ENCODE results near the gene TEKTIP1. TPM values are rescaled to one million over a fixed set of nuclear protein-coding genes. Genes with fewer than 3 reads are reported as not detected.
"Not testable (repeated sequence)": the region's sequence is repeated elsewhere in the genome, so short reads cannot be mapped to it uniquely, and the experiment has no call there.

TEKTIP1 gene
- total and polyA plus RNA-seq, 2 donors from 2014 or later: 1.2 to 9.2 TPM

- Histone ChIP-seq H3K27ac (ENCODE audit: low read depth in 2 of 2, low read length in 2 of 2) (peak within 1 kb of the TSS; percentile 74 to 77), H3K4me1 (ENCODE audit: control insufficient read depth in 2 of 3, insufficient read depth in 2 of 3, low read depth in 1 of 3, low read length in 3 of 3) (peaks cover 0 to 18% (median 3%) of the 10 kb centered on the region in 3 donors), H3K27me3 (ENCODE audit: control insufficient read depth, insufficient read depth, low read length) (no peaks in the 10 kb centered on the region), H3K4me3 (ENCODE audit: low read length in 3 of 3) (peak within 1 kb of the TSS; percentile 66 to 99 (median 97)), H3K9ac (ENCODE audit: low read length in 3 of 3) (peak within 1 kb of the TSS; percentile 36 to 99 (median 98)), H3K36me3 (ENCODE audit: control insufficient read depth in 2 of 3, insufficient read depth in 3 of 3, low read length in 3 of 3) (no peaks in the 10 kb centered on the region), H3K9me3 (ENCODE audit: control insufficient read depth in 2 of 3, insufficient read depth in 1 of 3, low read length in 3 of 3) (no peaks in the 10 kb centered on the region)
- no peak for TF ChIP-seq CTCF (IDR thresholded peaks at IDR 0.05; ENCODE audit: borderline replicate concordance, extremely low read depth, insufficient read depth)
- intact Hi-C loops (cut with DNase I): no loop called here
- FAIRE-seq: no peak
- DNase-seq: peak; percentile 94 to 98 (median 96)
Measured at GRCh38 chr19:3557461-3558248, 18.7 kb downstream of the TEKTIP1 start, which contains the start of gene MFSD12. MFSD12 (minus strand) TSS chr19:3557586; CDS start chr19:3557403, 183 bp downstream.

- H3K27ac ChIP-seq (ENCODE audit: low read depth in 2 of 2, low read length in 2 of 2): no peak overlapping the region
- no peak overlapping the region for H3K9ac ChIP-seq (ENCODE audit: low read length in 3 of 3)
- H3K9me3 ChIP-seq (ENCODE audit: control insufficient read depth in 2 of 3, insufficient read depth in 1 of 3, low read length in 3 of 3): no peaks in the 10 kb centered on the region
- DNase-seq (no peak), FAIRE-seq (no peak)
- H3K27me3 ChIP-seq (ENCODE audit: control insufficient read depth, insufficient read depth, low read length): no peaks in the 10 kb centered on the region
- intact Hi-C loops (cut with DNase I): no loop called here
- no peaks in the 10 kb centered on the region for H3K36me3 ChIP-seq (ENCODE audit: control insufficient read depth in 2 of 3, insufficient read depth in 3 of 3, low read length in 3 of 3)
- TF ChIP-seq CTCF (IDR thresholded peaks at IDR 0.05; ENCODE audit: borderline replicate concordance, extremely low read depth, insufficient read depth): no peak
- no peak overlapping the region for H3K4me3 ChIP-seq (ENCODE audit: low read length in 3 of 3)
- H3K4me1 ChIP-seq (ENCODE audit: control insufficient read depth in 2 of 3, insufficient read depth in 2 of 3, low read depth in 1 of 3, low read length in 3 of 3): no peaks in the 10 kb centered on the region
Measured at GRCh38 chr19:3563709-3564524, 24.9 kb downstream of the TEKTIP1 start.

GRCh38 chr19:3565139-3565538 is 26.2 kb downstream of the TEKTIP1 start:
- intact Hi-C loops (cut with DNase I): no loop called here
- Histone ChIP-seq H3K9ac (ENCODE audit: low read length in 3 of 3) (no peak overlapping the region), H3K27ac (ENCODE audit: low read depth in 2 of 2, low read length in 2 of 2) (no peak overlapping the region), H3K9me3 (ENCODE audit: control insufficient read depth in 2 of 3, insufficient read depth in 1 of 3, low read length in 3 of 3) (no peaks in the 10 kb centered on the region), H3K27me3 (ENCODE audit: control insufficient read depth, insufficient read depth, low read length) (no peaks in the 10 kb centered on the region), H3K4me1 (ENCODE audit: control insufficient read depth in 2 of 3, insufficient read depth in 2 of 3, low read depth in 1 of 3, low read length in 3 of 3) (no peaks in the 10 kb centered on the region), H3K36me3 (ENCODE audit: control insufficient read depth in 2 of 3, insufficient read depth in 3 of 3, low read length in 3 of 3) (no peaks in the 10 kb centered on the region), H3K4me3 (ENCODE audit: low read length in 3 of 3) (no peak overlapping the region)
- peak in 1 of 5 donors; percentile 25 for DNase-seq
- TF ChIP-seq CTCF (IDR thresholded peaks at IDR 0.05; ENCODE audit: borderline replicate concordance, extremely low read depth, insufficient read depth): no peak
- no peak for FAIRE-seq

GRCh38 chr19:3570042-3570441 is 31.1 kb downstream of the TEKTIP1 start:
- DNase-seq; H3K9me3 ChIP-seq (ENCODE audit: control insufficient read depth in 2 of 3, insufficient read depth in 1 of 3, low read length in 3 of 3); H3K9ac ChIP-seq (ENCODE audit: low read length in 3 of 3); H3K27ac ChIP-seq (ENCODE audit: low read depth in 2 of 2, low read length in 2 of 2); H3K27me3 ChIP-seq (ENCODE audit: control insufficient read depth, insufficient read depth, low read length); H3K36me3 ChIP-seq (ENCODE audit: control insufficient read depth in 2 of 3, insufficient read depth in 3 of 3, low read length in 3 of 3); intact Hi-C loops (cut with DNase I); H3K4me3 ChIP-seq (ENCODE audit: low read length in 3 of 3); H3K4me1 ChIP-seq (ENCODE audit: control insufficient read depth in 2 of 3, insufficient read depth in 2 of 3, low read depth in 1 of 3, low read length in 3 of 3); FAIRE-seq: not testable (repeated sequence)

Measured in kidney (tissue), 14 donors.